Bladder microvascular endothelial cell (primary cell): ENCODE measurements around the gene CRYBA1. TPM values are rescaled to one million over a fixed set of nuclear protein-coding genes. Genes with fewer than 3 reads are reported as not detected.

Experiments used
- total RNA-seq: library from RNA; depleted of rRNA; stranded (reverse); fragments of >200 nt; gene quantifications from 2 replicates; pipeline ENCODE4 v1.2.3, GENCODE V29; 2014

The CRYBA1 gene, protein sequence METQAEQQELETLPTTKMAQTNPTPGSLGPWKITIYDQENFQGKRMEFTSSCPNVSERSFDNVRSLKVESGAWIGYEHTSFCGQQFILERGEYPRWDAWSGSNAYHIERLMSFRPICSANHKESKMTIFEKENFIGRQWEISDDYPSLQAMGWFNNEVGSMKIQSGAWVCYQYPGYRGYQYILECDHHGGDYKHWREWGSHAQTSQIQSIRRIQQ
- not detected in 2 replicates for total RNA-seq

DNA sequence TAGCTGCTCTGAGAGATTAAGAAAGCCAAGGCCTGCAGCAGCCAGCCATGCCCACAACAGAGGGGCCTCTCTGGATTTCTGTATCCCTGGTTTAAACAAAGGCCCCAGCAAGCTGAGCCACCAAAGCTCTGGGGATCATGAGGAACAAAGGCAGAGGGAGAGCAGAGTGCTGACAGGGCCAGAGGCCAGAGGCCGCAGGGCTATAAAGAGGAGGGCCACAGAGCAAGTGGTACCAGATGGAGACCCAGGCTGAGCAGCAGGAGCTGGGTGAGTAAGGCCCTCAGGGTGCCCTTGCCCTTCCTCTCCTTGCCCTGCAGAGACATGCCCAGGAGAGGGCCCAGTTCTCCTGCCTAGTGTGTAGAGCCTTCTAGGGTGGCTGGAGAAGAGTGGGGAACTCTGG is at the start of gene CRYBA1:
Gene CRYBA1 (plus strand): TSS at position 232 of the 400 bp plus-strand sequence. CDS start 5 bp downstream, at position 237.

DNA sequence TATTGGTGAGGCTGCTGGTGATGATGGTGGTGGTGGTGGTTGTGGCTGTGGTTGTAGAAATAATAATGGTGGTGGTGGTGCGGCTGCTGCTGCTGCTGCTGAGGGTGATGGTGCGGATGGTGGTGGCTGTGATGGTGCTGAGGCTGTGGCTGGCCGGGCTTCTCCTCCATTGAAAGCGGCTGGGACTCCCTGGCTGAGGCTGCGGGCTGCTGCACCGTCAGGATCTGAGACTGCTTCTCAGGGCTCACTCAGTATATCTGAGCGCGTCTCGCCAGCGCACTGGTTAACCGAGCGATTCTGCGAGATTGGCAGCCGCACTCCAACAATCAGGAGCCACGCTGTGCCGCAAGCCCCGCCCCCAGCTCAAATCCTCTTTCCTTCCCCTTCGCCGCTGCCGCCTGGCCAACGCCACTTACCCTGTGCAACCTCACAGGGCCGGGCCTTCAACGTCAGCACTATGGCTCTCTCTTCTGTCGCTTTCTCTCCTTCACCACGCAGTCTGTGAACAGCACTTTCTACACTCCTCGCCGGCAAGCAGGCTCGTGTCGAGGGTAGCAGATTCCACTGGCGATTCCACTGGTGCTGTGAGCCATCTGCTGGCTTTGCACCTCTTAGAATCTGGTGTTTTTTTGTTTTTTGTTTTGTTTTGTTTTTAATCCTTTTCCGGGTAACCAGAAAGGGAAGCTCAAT is 47.4 kb downstream of the CRYBA1 start, which contains the start of gene NUFIP2:
Gene NUFIP2 (minus strand): TSS at position 259 of the 690 bp plus-strand sequence. CDS start 89 bp downstream, at position 170.

Other genes starting within 250 kb of the CRYBA1 start
- not detected in 2 replicates for gene SEZ6, start 240.8 kb upstream of the CRYBA1 start, total RNA-seq
- gene PIPOX, start 203.7 kb upstream of the CRYBA1 start, total RNA-seq, result 2.3 and 2.8 TPM in 2 replicates
- gene MYO18A, start 66.5 kb upstream of the CRYBA1 start, total RNA-seq, result 18.9 and 28.0 TPM in 2 replicates
- 20.9 and 50.4 TPM in 2 replicates for gene NUFIP2, start 47.3 kb downstream of the CRYBA1 start, total RNA-seq
- gene TAOK1, start 143.5 kb downstream of the CRYBA1 start, total RNA-seq, result 34.3 and 74.1 TPM in 2 replicates